OCI-LY1 (cell line): ENCODE measurements around the gene HLF.

ENCODE experiments used
- H2AFZ ChIP-seq: fragments of 200-600 bp; sonication (generic), shearing (Covaris generic); 2 replicates; pipeline ENCODE4 v1.6.0; 2014; ENCODE audit warnings: antibody characterized with exemption, mild to moderate bottlenecking, low read length
- H3F3A ChIP-seq: fragments of 200-600 bp; sonication (generic), shearing (Covaris generic); 2 replicates; pipeline ENCODE4 v1.6.0; 2014; ENCODE audit warnings: mild to moderate bottlenecking, antibody characterized with exemption, low read length, moderate library complexity; ENCODE audit not compliant: insufficient read depth
- H3K27ac ChIP-seq: fragments of 200-600 bp; sonication (generic); 2 replicates; pipeline ENCODE4 v1.5.1; 2014; ENCODE audit warnings: low read length, mixed run types, mild to moderate bottlenecking, low read depth; ENCODE audit not compliant: poor library complexity, severe bottlenecking
- H3K27me3 ChIP-seq: fragments of 200-600 bp; sonication (generic); 2 replicates; pipeline ENCODE4 v1.6.0; 2014; ENCODE audit warnings: antibody characterized with exemption, mild to moderate bottlenecking, low read length, moderate library complexity; ENCODE audit not compliant: insufficient read depth
- H3K36me3 ChIP-seq: fragments of 200-600 bp; sonication (generic); 2 replicates; pipeline ENCODE4 v1.6.1; 2014; ENCODE audit warnings: mild to moderate bottlenecking, antibody characterized with exemption, low read length, moderate library complexity, mixed read lengths; ENCODE audit not compliant: insufficient read depth
- H3K4me1 ChIP-seq: fragments of 200-600 bp; sonication (generic); 2 replicates; pipeline ENCODE4 v1.5.1; 2014; ENCODE audit warnings: mild to moderate bottlenecking, low read length, moderate library complexity; ENCODE audit not compliant: insufficient read depth, severe bottlenecking
- H3K4me2 ChIP-seq: fragments of 200-600 bp; sonication (generic), shearing (Covaris generic); 2 replicates; pipeline ENCODE4 v1.6.1; 2014; ENCODE audit warnings: low read length
- H3K4me3 ChIP-seq: fragments of 200-600 bp; sonication (generic); 2 replicates; pipeline ENCODE4 v1.5.1; 2014; ENCODE audit warnings: low read length, low read depth, mild to moderate bottlenecking, mixed read lengths; ENCODE audit not compliant: poor library complexity, severe bottlenecking
- H3K79me2 ChIP-seq: fragments of 200-600 bp; shearing (Covaris generic); 2 replicates; pipeline ENCODE4 v1.6.1; 2016; ENCODE audit warnings: mixed run types, low read length, mixed read lengths; ENCODE audit not compliant: insufficient read depth
- H3K9ac ChIP-seq: fragments of 200-600 bp; sonication (generic), shearing (Covaris generic); 2 replicates; pipeline ENCODE4 v1.6.1; 2014; ENCODE audit warnings: mild to moderate bottlenecking, low read length, mixed read lengths
- H3K9me2 ChIP-seq: fragments of 200-600 bp; sonication (generic), shearing (Covaris generic); 2 replicates; pipeline ENCODE4 v1.6.1; 2014; ENCODE audit warnings: low read depth, mild to moderate bottlenecking, low read length, mixed read lengths
- H3K9me3 ChIP-seq: fragments of 200-600 bp; shearing (Covaris generic); 2 replicates; pipeline ENCODE4 v1.6.1; 2014; ENCODE audit warnings: low read length, mixed read lengths
- H4K20me1 ChIP-seq: fragments of 200-600 bp; sonication (generic), shearing (Covaris generic); 2 replicates; pipeline ENCODE4 v1.6.0; 2016; ENCODE audit warnings: mild to moderate bottlenecking, low read length; ENCODE audit not compliant: insufficient read depth
- CTCF ChIP-seq: fragments of 200-600 bp; sonication (generic), shearing (Covaris generic); IDR thresholded peaks from 2 replicates; pipeline ENCODE4 v1.5.1; 2017; ENCODE audit warnings: mild to moderate bottlenecking, antibody characterized with exemption, low read length, moderate library complexity, mixed read lengths
- EZH2 ChIP-seq: fragments of 200-600 bp; sonication (generic), shearing (Covaris generic); IDR thresholded peaks from 2 replicates; pipeline ENCODE4 v1.8.0; 2017; ENCODE audit warnings: borderline replicate concordance, mixed run types, mild to moderate bottlenecking, antibody characterized with exemption, low read length, moderate library complexity, mixed read lengths

Gene HLF

GRCh38 chr17:55285340-55286301 lies 20.9 kb downstream of the HLF start:
- Histone ChIP-seq H3K9me2 (no peaks in the 10 kb centered on the region), H3K9me3 (no peaks in the 10 kb centered on the region), H3K27me3 (peaks cover 5% of the 10 kb centered on the region; the same call in 1 of the 2 replicates), H3K27ac (no peak overlapping the region), H3K4me1 (no peaks in the 10 kb centered on the region), H3K79me2 (no peaks in the 10 kb centered on the region), H4K20me1 (no peaks in the 10 kb centered on the region), H3F3A (no peaks in the 10 kb centered on the region), H3K9ac (no peak overlapping the region), H2AFZ (no peak overlapping the region), H3K36me3 (no peaks in the 10 kb centered on the region), H3K4me2 (no peak overlapping the region), H3K4me3 (no peak overlapping the region)
- TF ChIP-seq CTCF: no peak
- no peak for TF ChIP-seq EZH2

GRCh38 chr17:55286681-55287589 lies 22.2 kb downstream of the HLF start:
- H2AFZ ChIP-seq: no peak overlapping the region
- no peak overlapping the region for H3K4me3 ChIP-seq
- no peak overlapping the region for H3K4me2 ChIP-seq
- H3K9ac ChIP-seq: no peak overlapping the region
- no peak for TF ChIP-seq EZH2
- TF ChIP-seq CTCF: no peak
- peaks cover 4% of the 10 kb centered on the region; the same call in 1 of the 2 replicates for H3K27me3 ChIP-seq
- H3K36me3 ChIP-seq: no peaks in the 10 kb centered on the region
- no peaks in the 10 kb centered on the region for H3F3A ChIP-seq
- H4K20me1 ChIP-seq: no peaks in the 10 kb centered on the region
- H3K9me2 ChIP-seq: no peaks in the 10 kb centered on the region
- no peaks in the 10 kb centered on the region for H3K9me3 ChIP-seq
- no peaks in the 10 kb centered on the region for H3K79me2 ChIP-seq
- no peaks in the 10 kb centered on the region for H3K4me1 ChIP-seq
- no peak overlapping the region for H3K27ac ChIP-seq

GRCh38 chr17:55288356-55289105 lies 23.8 kb downstream of the HLF start:
- H3K4me2 ChIP-seq: no peak overlapping the region

More at GRCh38 chr17:55288356-55289105, 23.8 kb downstream of the HLF start:
- Histone ChIP-seq H3K4me3 (no peak overlapping the region), H3F3A (no peaks in the 10 kb centered on the region), H3K27ac (no peak overlapping the region), H3K79me2 (no peaks in the 10 kb centered on the region), H4K20me1 (no peaks in the 10 kb centered on the region), H3K9me3 (no peaks in the 10 kb centered on the region), H3K4me1 (no peaks in the 10 kb centered on the region), H3K27me3 (0 out of 2 replicates have a peak, but pooled peaks cover under 1% of the 10 kb centered on the region), H3K9me2 (no peaks in the 10 kb centered on the region), H3K9ac (no peak overlapping the region), H2AFZ (no peak overlapping the region), H3K36me3 (no peaks in the 10 kb centered on the region)
- TF ChIP-seq CTCF: no peak
- TF ChIP-seq EZH2: no peak
